IMR-90 (cell line): Measurements from ENCODE around the gene SPATA24. TPM values are rescaled to one million over a fixed set of nuclear protein-coding genes. Genes with fewer than 3 reads are reported as not detected.

Source experiments
- ATAC-seq: fragments of 200-7000 bp; cut with Tn5 transposase; 2 replicates; pipeline ENCODE4 v1.9.1; 2020; ENCODE audit warnings: low read depth, mild to moderate bottlenecking, moderate library complexity
- BruUV-seq: library from RNA; stranded (reverse); fragments of 400-500 nt; replicated peaks from 2 replicates; lab custom pipeline; 2021; lab: Mats Ljungman, UMichigan
- CTCF ChIA-PET: fragments of 300-600 bp; formaldehyde crosslinking; extraction: SDS; loops from one replicate; lab custom pipeline; 2021; ENCODE audit warnings: antibody characterized with exemption; lab: Yijun Ruan, JAX
- POLR2A ChIA-PET: fragments of 300-600 bp; sonication (Branson Sonifier 250); formaldehyde crosslinking; loops from one replicate; lab custom pipeline; 2022; ENCODE audit warnings: antibody characterized with exemption; ENCODE audit not compliant: unreplicated experiment; lab: Charles Lee
- DNase-seq: peaks from one replicate; pipeline ENCODE4 v3.0.0; 2013
- H2AFZ ChIP-seq: replicated peaks from 2 replicates; pipeline ENCODE3; 2013; ENCODE audit warnings: low read length, mild to moderate bottlenecking; ENCODE audit not compliant: poor library complexity
- H2AK5ac ChIP-seq: 2 replicates; pipeline ENCODE4 v1.6.1; 2013; ENCODE audit warnings: low read depth, low read length, inconsistent platforms
- H2AK9ac ChIP-seq: replicated peaks from 2 replicates; pipeline ENCODE3; 2013; ENCODE audit warnings: mild to moderate bottlenecking, low read depth, low read length, moderate library complexity; ENCODE audit not compliant: poor library complexity
- H2BK120ac ChIP-seq: 2 replicates; pipeline ENCODE4 v1.6.1; 2013; ENCODE audit warnings: low read depth, low read length, inconsistent platforms
- H2BK15ac ChIP-seq: 3 replicates; pipeline ENCODE4 v1.6.1; 2013; ENCODE audit warnings: low read depth, low read length, inconsistent platforms
- H2BK20ac ChIP-seq: 2 replicates; pipeline ENCODE4 v1.6.1; 2013; ENCODE audit warnings: low read depth, mild to moderate bottlenecking, inconsistent platforms, low read length, moderate library complexity
- H2BK5ac ChIP-seq: 2 replicates; pipeline ENCODE4 v1.6.1; 2013; ENCODE audit warnings: mild to moderate bottlenecking, low read depth, low read length, inconsistent platforms; ENCODE audit not compliant: poor library complexity, severe bottlenecking
- H3K14ac ChIP-seq: replicated peaks from 2 replicates; pipeline ENCODE4 v1.6.1; 2013; ENCODE audit warnings: low read depth, low read length, inconsistent platforms
- H3K18ac ChIP-seq: 2 replicates; pipeline ENCODE4 v1.6.1; 2013; ENCODE audit warnings: low read depth, low read length, control low read depth
- H3K23ac ChIP-seq: 2 replicates; pipeline ENCODE4 v1.6.1; 2013; ENCODE audit warnings: low read depth, low read length, inconsistent platforms
- H3K27ac ChIP-seq: 2 replicates; pipeline ENCODE4 v1.5.1; 2013; ENCODE audit warnings: mild to moderate bottlenecking, control low read depth, low read length; ENCODE audit not compliant: insufficient read depth
- H3K27me3 ChIP-seq: 2 replicates; pipeline ENCODE4 v1.6.1; 2013; ENCODE audit warnings: low read length; ENCODE audit not compliant: control insufficient read depth, insufficient read depth
- H3K36me3 ChIP-seq: 2 replicates; pipeline ENCODE4 v1.6.1; 2013; ENCODE audit warnings: low read length, mixed read lengths; ENCODE audit not compliant: control insufficient read depth, insufficient read depth
- H3K4ac ChIP-seq: 2 replicates; pipeline ENCODE4 v1.6.1; 2013; ENCODE audit warnings: low read depth, low read length, inconsistent platforms
- H3K4me1 ChIP-seq: 2 replicates; pipeline ENCODE4 v1.6.1; 2013; ENCODE audit warnings: low read length, mixed read lengths; ENCODE audit not compliant: control insufficient read depth, insufficient read depth
- H3K4me2 ChIP-seq: 2 replicates; pipeline ENCODE4 v1.6.1; 2013; ENCODE audit warnings: low read depth, mild to moderate bottlenecking, control low read depth, low read length, moderate library complexity
- H3K4me3 ChIP-seq: 2 replicates; pipeline ENCODE4 v1.5.1; 2013; ENCODE audit warnings: low read depth, mild to moderate bottlenecking, control low read depth, low read length, moderate library complexity; ENCODE audit not compliant: insufficient read depth
- H3K56ac ChIP-seq: 2 replicates; pipeline ENCODE4 v1.6.1; 2013; ENCODE audit warnings: low read length, inconsistent platforms; ENCODE audit not compliant: insufficient read depth; ENCODE audit errors: extremely low read depth
- H3K79me1 ChIP-seq, 2 experiments: 2 replicates each; pipeline ENCODE4 v1.6.1; 2013; ENCODE audit warnings: low read length in 2 of 2, inconsistent platforms in 1 of 2, low read depth in 1 of 2
- H3K9ac ChIP-seq: 2 replicates; pipeline ENCODE4 v1.6.1; 2013; ENCODE audit warnings: low read depth, low read length, control low read depth
- H3K9me1 ChIP-seq: 2 replicates; pipeline ENCODE4 v1.6.1; 2013; ENCODE audit warnings: low read length, inconsistent platforms; ENCODE audit not compliant: insufficient read depth
- H3K9me3 ChIP-seq: 2 replicates; pipeline ENCODE4 v1.6.1; 2013; ENCODE audit warnings: low read length; ENCODE audit not compliant: control insufficient read depth, insufficient read depth
- H4K20me1 ChIP-seq: 2 replicates; pipeline ENCODE4 v1.6.1; 2013; ENCODE audit warnings: low read length, inconsistent platforms; ENCODE audit not compliant: insufficient read depth
- H4K5ac ChIP-seq: 2 replicates; pipeline ENCODE4 v1.6.1; 2013; ENCODE audit warnings: mild to moderate bottlenecking, low read depth, low read length, control low read depth
- H4K8ac ChIP-seq, 2 experiments: 2 replicates each; pipeline ENCODE4 v1.6.1; 2013; ENCODE audit warnings: low read depth in 2 of 2, low read length in 2 of 2, control low read depth in 1 of 2, inconsistent platforms in 1 of 2
- H4K91ac ChIP-seq: 2 replicates; pipeline ENCODE4 v1.6.1; 2013; ENCODE audit warnings: low read depth, low read length, inconsistent platforms; ENCODE audit not compliant: insufficient read depth
- BHLHE40 ChIP-seq: fragments of 150-350 bp; IDR thresholded peaks from 2 replicates; pipeline ENCODE4 v1.6.1; 2016; ENCODE audit warnings: mild to moderate bottlenecking, low read depth, low read length
- CHD1 ChIP-seq: IDR thresholded peaks from 2 replicates; pipeline ENCODE4 v1.6.1; 2012; ENCODE audit warnings: low read depth, low read length, improper control_type of control experiment
- FOS ChIP-seq: fragments of 150-350 bp; IDR thresholded peaks from 2 replicates; pipeline ENCODE4 v1.6.1; 2016; ENCODE audit warnings: low read depth, low read length
- MAFK ChIP-seq: IDR thresholded peaks from 2 replicates; pipeline ENCODE4 v1.6.1; 2012; ENCODE audit warnings: low read depth, low read length, improper control_type of control experiment
- MAZ ChIP-seq: IDR thresholded peaks from 2 replicates; pipeline ENCODE4 v1.6.1; 2012; ENCODE audit warnings: low read depth, mild to moderate bottlenecking, low read length, improper control_type of control experiment, moderate library complexity, borderline replicate concordance
- MXI1 ChIP-seq: IDR thresholded peaks from 2 replicates; pipeline ENCODE4 v1.6.1; 2012; ENCODE audit warnings: low read depth, mild to moderate bottlenecking, low read length, moderate library complexity, borderline replicate concordance
- NFE2L2 ChIP-seq: fragments of 150-350 bp; IDR thresholded peaks from 2 replicates; pipeline ENCODE4 v1.6.1; 2016; ENCODE audit warnings: low read depth, mild to moderate bottlenecking, low read length
- RAD21 ChIP-seq: IDR thresholded peaks from 2 replicates; pipeline ENCODE4 v1.6.1; 2012; ENCODE audit warnings: low read length, improper control_type of control experiment
- RCOR1 ChIP-seq: IDR thresholded peaks from 2 replicates; pipeline ENCODE4 v1.6.1; 2012; ENCODE audit warnings: mild to moderate bottlenecking, low read length, improper control_type of control experiment; ENCODE audit not compliant: insufficient replicate concordance
- RFX5 ChIP-seq: IDR thresholded peaks from 2 replicates; pipeline ENCODE4 v1.8.0; 2012; ENCODE audit warnings: low read depth, mild to moderate bottlenecking, low read length, moderate library complexity
- whole genome bisulfite sequencing, 2 experiments: methylation state at CpG; one replicate each; pipeline versions ENCODE4 v1.1.5 to v1.1.7; 2013; ENCODE audit warnings: missing lambda C conversion rate in 2 of 2; ENCODE audit not compliant: insufficient read length in 1 of 2; ENCODE audit errors: extremely low coverage in 2 of 2; 5-methylcytosine and 5-hydroxymethylcytosine counted together
- dilution Hi-C: fragments of 300-500 bp; cut with HindIII; formaldehyde crosslinking; loops from one replicate; pipeline ENCODE4 v1.14.3; 2018; ENCODE audit warnings: low sequenced_read_pairs; ENCODE audit not compliant: unreplicated experiment
- in situ Hi-C: fragments of 300-500 bp; cut with MboI; formaldehyde crosslinking; loops from 3 replicates; pipeline ENCODE4 v1.14.3; 2019; ENCODE audit warnings: low sequenced_read_pairs, inconsistent platforms, mixed read lengths
- intact Hi-C: fragments of 100-400 bp; cut with micrococcal nuclease; formaldehyde crosslinking; loops from 2 replicates; pipeline ENCODE4 v1.10.0; 2022
- polyA plus RNA-seq, 3 experiments: library from polyadenylated mRNA; depleted of rRNA; stranded (reverse); fragments of >200 nt; gene quantifications; 2 replicates each; pipeline ENCODE4 v1.2.3, GENCODE V29; 2012; ENCODE audit warnings: low replicate concordance in 1 of 3
- total RNA-seq: library from RNA; depleted of rRNA; stranded (reverse); fragments of >200 nt; gene quantifications from 2 replicates; pipeline ENCODE4 v1.2.3, GENCODE V29; 2012
- TF ChIP-seq, protein P1 (sequence below): fragments of 150-350 bp; IDR thresholded peaks from 2 replicates; pipeline ENCODE4 v1.6.1; 2016; ENCODE audit warnings: low read depth, mild to moderate bottlenecking, low read length, moderate library complexity, borderline replicate concordance
- TF ChIP-seq, protein P2 (sequence below): fragments of 150-350 bp; IDR thresholded peaks from 2 replicates; pipeline ENCODE4 v1.6.1; 2017; ENCODE audit warnings: mild to moderate bottlenecking, antibody characterized with exemption, low read length, low read depth

Gene SPATA24
- total and polyA plus RNA-seq, 2 of the 4 experiments (the other 2 are of a cell fraction), result 4.1 to 4.3 TPM

- dilution Hi-C loops (no loop called here), intact Hi-C loops (no loop called here), in situ Hi-C loops (loop anchor here (10.0 kb wide), 1 partner anchor 339 kb away; no protein-coding TSS in a partner anchor)
- H3K4me1 ChIP-seq, result peaks cover 2% of the 10 kb centered on the region; the same call in 1 of the 2 replicates
- H2AK9ac ChIP-seq, result no peak overlapping the region
- no peak overlapping the region for H3K23ac ChIP-seq
- H2BK20ac ChIP-seq, result no peak overlapping the region
- no peak overlapping the region for H2AFZ ChIP-seq
- ChIA-PET CTCF (interaction anchor here (1.0 kb wide), 1 partner anchor 88 kb away, joined by 4 read pairs; no protein-coding TSS in a partner anchor), POLR2A (no interaction called here)
- H3K56ac ChIP-seq, result no peak overlapping the region
- no peak for ATAC-seq
- no peak overlapping the region for H3K4me2 ChIP-seq
- H3K9ac ChIP-seq, result no peak overlapping the region
- H4K20me1 ChIP-seq, result no peaks in the 10 kb centered on the region
- H3K9me3 ChIP-seq, result no peaks in the 10 kb centered on the region
- no peak overlapping the region for H3K4me3 ChIP-seq
- no peak for DNase-seq
- no TSS peak for BruUV-seq
- no peak for TF ChIP-seq MAFK
- no peak for TF ChIP-seq NFE2L2
- TF ChIP-seq CHD1, result no peak
- no peak for TF ChIP-seq MXI1
- TF ChIP-seq RFX5, result no peak
- TF ChIP-seq, protein P1, sequence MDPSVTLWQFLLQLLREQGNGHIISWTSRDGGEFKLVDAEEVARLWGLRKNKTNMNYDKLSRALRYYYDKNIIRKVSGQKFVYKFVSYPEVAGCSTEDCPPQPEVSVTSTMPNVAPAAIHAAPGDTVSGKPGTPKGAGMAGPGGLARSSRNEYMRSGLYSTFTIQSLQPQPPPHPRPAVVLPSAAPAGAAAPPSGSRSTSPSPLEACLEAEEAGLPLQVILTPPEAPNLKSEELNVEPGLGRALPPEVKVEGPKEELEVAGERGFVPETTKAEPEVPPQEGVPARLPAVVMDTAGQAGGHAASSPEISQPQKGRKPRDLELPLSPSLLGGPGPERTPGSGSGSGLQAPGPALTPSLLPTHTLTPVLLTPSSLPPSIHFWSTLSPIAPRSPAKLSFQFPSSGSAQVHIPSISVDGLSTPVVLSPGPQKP, result no peak
- TF ChIP-seq RCOR1, result no peak
- TF ChIP-seq BHLHE40, result no peak
- no peak for TF ChIP-seq MAZ
- TF ChIP-seq RAD21, result no peak
- no peak for TF ChIP-seq FOS
- TF ChIP-seq, protein P2, sequence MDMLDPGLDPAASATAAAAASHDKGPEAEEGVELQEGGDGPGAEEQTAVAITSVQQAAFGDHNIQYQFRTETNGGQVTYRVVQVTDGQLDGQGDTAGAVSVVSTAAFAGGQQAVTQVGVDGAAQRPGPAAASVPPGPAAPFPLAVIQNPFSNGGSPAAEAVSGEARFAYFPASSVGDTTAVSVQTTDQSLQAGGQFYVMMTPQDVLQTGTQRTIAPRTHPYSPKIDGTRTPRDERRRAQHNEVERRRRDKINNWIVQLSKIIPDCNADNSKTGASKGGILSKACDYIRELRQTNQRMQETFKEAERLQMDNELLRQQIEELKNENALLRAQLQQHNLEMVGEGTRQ, result no peak
- no peak overlapping the region for H3K14ac ChIP-seq
- peaks cover 24% of the 10 kb centered on the region for H3K36me3 ChIP-seq
- H2BK15ac ChIP-seq, result no peak overlapping the region
- no peak overlapping the region for H4K91ac ChIP-seq
- no peak overlapping the region for H2AK5ac ChIP-seq
- H4K5ac ChIP-seq, result no peak overlapping the region
- H2BK120ac ChIP-seq, result no peak overlapping the region
- H3K27ac ChIP-seq, result no peak overlapping the region
- H3K9me1 ChIP-seq, result 0 out of 2 replicates have a peak, but pooled peaks cover 7% of the 10 kb centered on the region
- H3K27me3 ChIP-seq, result no peaks in the 10 kb centered on the region
- H3K79me1 ChIP-seq, result no peaks in the 10 kb centered on the region
- no peak overlapping the region for H3K18ac ChIP-seq
- H4K8ac ChIP-seq, result no peak overlapping the region
- no CpG with 5 or more reads among the region's 5 CpGs for WGBS, 2 experiments
- H3K4ac ChIP-seq, result no peak overlapping the region
- H2BK5ac ChIP-seq, result no peak overlapping the region
Observed at GRCh38 chr5:139425497-139425896, 21.6 kb upstream of the SPATA24 start.
